CD4-positive, alpha-beta T cell treated with Interleukin-15 for 1 hour (primary cell): Measurements from ENCODE around the gene SLC6A20.

Experiments used
- DNase-seq: peaks from one replicate; pipeline ENCODE4 v3.0.0-alpha.2; 2020

SLC6A20 gene

GRCh38 chr3:45795882-45796765 lies at the start of gene SLC6A20:
TSS of gene SLC6A20 (minus strand) at chr3:45796536. CDS start at chr3:45796419, 117 bp downstream.
- DNase-seq, result no peak

- DNase-seq, result no peak
Measured at GRCh38 chr3:45844616-45845015, 48.3 kb upstream of the SLC6A20 start.

GRCh38 chr3:45842851-45843625 lies 46.7 kb upstream of the SLC6A20 start:
- no peak for DNase-seq

GRCh38 chr3:45841757-45842491 lies 45.6 kb upstream of the SLC6A20 start, which contains the start of gene LZTFL1:
TSS of gene LZTFL1 (minus strand) at chr3:45842119. CDS start at chr3:45841991, 128 bp downstream.
- peak; percentile 93 for DNase-seq

- no peak for DNase-seq
Measured at GRCh38 chr3:45841420-45841756, 45.1 kb upstream of the SLC6A20 start.

GRCh38 chr3:45838466-45838865 lies 42.1 kb upstream of the SLC6A20 start:
- DNase-seq, result no peak

GRCh38 chr3:45832699-45833098 lies 36.4 kb upstream of the SLC6A20 start:
- DNase-seq, result no peak

GRCh38 chr3:45830121-45830520 lies 33.8 kb upstream of the SLC6A20 start:
- no peak for DNase-seq

GRCh38 chr3:45826908-45827307 lies 30.6 kb upstream of the SLC6A20 start:
- DNase-seq, result no peak

GRCh38 chr3:45826321-45826720 lies 30.0 kb upstream of the SLC6A20 start:
- no peak for DNase-seq

- no peak for DNase-seq
Measured at GRCh38 chr3:45821127-45821526, 24.8 kb upstream of the SLC6A20 start.

- no peak for DNase-seq
Measured at GRCh38 chr3:45819543-45819942, 23.2 kb upstream of the SLC6A20 start.

- DNase-seq, result no peak
Measured at GRCh38 chr3:45817831-45818522, 21.6 kb upstream of the SLC6A20 start.

GRCh38 chr3:45816544-45816943 lies 20.2 kb upstream of the SLC6A20 start:
- DNase-seq, result no peak

GRCh38 chr3:45814322-45814721 lies 18.0 kb upstream of the SLC6A20 start:
- no peak for DNase-seq

- no peak for DNase-seq
Measured at GRCh38 chr3:45807681-45808540, 11.6 kb upstream of the SLC6A20 start.

- DNase-seq, result no peak
Measured at GRCh38 chr3:45807133-45807532, 10.8 kb upstream of the SLC6A20 start.

- no peak for DNase-seq
Measured at GRCh38 chr3:45806072-45806471, 9.7 kb upstream of the SLC6A20 start.

GRCh38 chr3:45803252-45803935 lies 7.1 kb upstream of the SLC6A20 start:
- DNase-seq, result no peak

GRCh38 chr3:45802146-45802545 lies 5.8 kb upstream of the SLC6A20 start:
- DNase-seq, result no peak

GRCh38 chr3:45800611-45801010 lies 4.3 kb upstream of the SLC6A20 start:
- no peak for DNase-seq
